K562 (cell line): Measurements from ENCODE around the gene TNIP1. TPM values are rescaled to one million over a fixed set of nuclear protein-coding genes. Genes with fewer than 3 reads are reported as not detected.

Experiments used
- CBFB ChIP-seq: sonication (generic); formaldehyde crosslinking; IDR thresholded peaks from 2 replicates; pipeline ENCODE4 v1.4.0; 2020; ENCODE audit warnings: mild to moderate bottlenecking, missing genetic modification reagents
- CEBPZ ChIP-seq: fragments of 150-350 bp; IDR thresholded peaks from 2 replicates; pipeline ENCODE4 v1.6.1; 2014; ENCODE audit warnings: low read depth, mild to moderate bottlenecking, low read length, borderline replicate concordance
- HDAC2 ChIP-seq: fragments of 450-650 bp; IDR thresholded peaks from 2 replicates; pipeline ENCODE4 v1.6.1; 2016; ENCODE audit warnings: mild to moderate bottlenecking
- JUND ChIP-seq, 2 experiments: IDR thresholded peaks; 2 replicates in 1 of 2; 3 replicates in 1 of 2; pipeline ENCODE4 v1.6.1; 2011; ENCODE audit warnings: borderline replicate concordance in 2 of 2, low read depth in 2 of 2, low read length in 2 of 2, improper control_type of control experiment in 1 of 2, missing biosample characterization in 1 of 2, missing genetic modification characterization in 1 of 2, missing genetic modification reagents in 1 of 2
- KAT8 ChIP-seq: fragments of 450-650 bp; IDR thresholded peaks from 2 replicates; pipeline ENCODE4 v1.6.1; 2016; ENCODE audit warnings: low read depth, mild to moderate bottlenecking
- NFYB ChIP-seq: IDR thresholded peaks from 2 replicates; pipeline ENCODE4 v1.6.1; 2011; ENCODE audit warnings: mild to moderate bottlenecking, moderate library complexity; ENCODE audit not compliant: insufficient read length; ENCODE audit errors: extremely low read depth
- POLR2A ChIP-seq: fragments of 450-650 bp; conservative IDR thresholded peaks from 2 replicates; pipeline ENCODE4 v1.6.1; 2016
- SOX6 ChIP-seq: fragments of 450-650 bp; IDR thresholded peaks from 2 replicates; pipeline ENCODE4 v1.6.1; 2014; ENCODE audit warnings: mild to moderate bottlenecking
- ZBTB17 ChIP-seq: fragments of 450-650 bp; formaldehyde crosslinking; IDR thresholded peaks from 2 replicates; pipeline ENCODE4 v1.4.0; 2020; ENCODE audit warnings: mild to moderate bottlenecking
- ZNF12 ChIP-seq: sonication (generic); formaldehyde crosslinking; IDR thresholded peaks from 2 replicates; pipeline ENCODE4 v1.4.0; 2020; ENCODE audit warnings: mild to moderate bottlenecking, missing genetic modification reagents
- ZNF263 ChIP-seq: sonication (generic); formaldehyde crosslinking; IDR thresholded peaks from 2 replicates; pipeline ENCODE4 v1.8.0; 2022; ENCODE audit warnings: mild to moderate bottlenecking, missing genetic modification reagents, borderline replicate concordance
- polyA plus RNA-seq, 8 experiments: library from polyadenylated mRNA; depleted of rRNA in 4 of 8; stranded (reverse) in 5 of 8; unstranded in 3 of 8; fragments of >200 nt; fragmentation: Nextera tagmentation in 2 of 8; fragmentation: Illumina TruSeq in 1 of 8; extraction: Ambion mirVana in 2 of 8; extraction: Trizol in 1 of 8; gene quantifications; 2 replicates each; pipeline versions ENCODE4 v1.2.1 to v1.2.3, GENCODE V29; 2011 to 2014; ENCODE audit warnings: inconsistent platforms in 1 of 8, missing spikeins in 1 of 8
- total RNA-seq, 7 experiments: library from RNA; depleted of rRNA in 6 of 7; stranded (reverse); fragments of >200 nt in 6 of 7; fragmentation: Illumina TruSeq in 2 of 7; extraction: Trizol in 2 of 7; gene quantifications; 2 replicates each; pipeline versions ENCODE4 v1.2.1 to v1.2.3, GENCODE V29; 2011 to 2021; ENCODE audit warnings: low replicate concordance in 1 of 7
- TF ChIP-seq, protein P1 (sequence below), 2 experiments: IDR thresholded peaks; 2 replicates each; pipeline ENCODE4 v1.6.1; 2012; ENCODE audit warnings: improper control_type of control experiment in 2 of 2, low read depth in 2 of 2, low read length in 2 of 2, borderline replicate concordance in 1 of 2
- TF ChIP-seq, protein P2 (sequence below): fragments of 450-650 bp; IDR thresholded peaks from 2 replicates; pipeline ENCODE4 v1.6.1; 2016; ENCODE audit warnings: mild to moderate bottlenecking
- TF ChIP-seq, protein P3 (sequence below): fragments of 450-650 bp; IDR thresholded peaks from 2 replicates; pipeline ENCODE4 v1.6.1; 2018; ENCODE audit not compliant: partially characterized antibody

The TNIP1 gene
- total and polyA plus RNA-seq, 9 of the 15 experiments (the other 6 are each of a cell fraction or from before 2014, with no cell fraction given): 0.46 to 41.0 (median 24.6) TPM

GRCh38 chr5:151080613-151081430 lies at the start of gene TNIP1 (continued):
- peak; percentile 32; the same call in 1 of the 2 replicates for TF ChIP-seq JUND (IDR thresholded peaks at IDR 0.05; ENCODE audit: borderline replicate concordance, low read depth, low read length)
- no peak; the same call in 2 of the 3 replicates for TF ChIP-seq JUND (tag; IDR thresholded peaks at IDR 0.05; ENCODE audit: borderline replicate concordance, low read depth, low read length)
- 0 out of 2 replicates have a peak, but pooled peaks have one; percentile 20 for TF ChIP-seq ZNF12 (CRISPR knock-in tag)
- TF ChIP-seq ZBTB17: 0 out of 2 replicates have a peak, but pooled peaks have one; percentile 13
- TF ChIP-seq, protein P1, sequence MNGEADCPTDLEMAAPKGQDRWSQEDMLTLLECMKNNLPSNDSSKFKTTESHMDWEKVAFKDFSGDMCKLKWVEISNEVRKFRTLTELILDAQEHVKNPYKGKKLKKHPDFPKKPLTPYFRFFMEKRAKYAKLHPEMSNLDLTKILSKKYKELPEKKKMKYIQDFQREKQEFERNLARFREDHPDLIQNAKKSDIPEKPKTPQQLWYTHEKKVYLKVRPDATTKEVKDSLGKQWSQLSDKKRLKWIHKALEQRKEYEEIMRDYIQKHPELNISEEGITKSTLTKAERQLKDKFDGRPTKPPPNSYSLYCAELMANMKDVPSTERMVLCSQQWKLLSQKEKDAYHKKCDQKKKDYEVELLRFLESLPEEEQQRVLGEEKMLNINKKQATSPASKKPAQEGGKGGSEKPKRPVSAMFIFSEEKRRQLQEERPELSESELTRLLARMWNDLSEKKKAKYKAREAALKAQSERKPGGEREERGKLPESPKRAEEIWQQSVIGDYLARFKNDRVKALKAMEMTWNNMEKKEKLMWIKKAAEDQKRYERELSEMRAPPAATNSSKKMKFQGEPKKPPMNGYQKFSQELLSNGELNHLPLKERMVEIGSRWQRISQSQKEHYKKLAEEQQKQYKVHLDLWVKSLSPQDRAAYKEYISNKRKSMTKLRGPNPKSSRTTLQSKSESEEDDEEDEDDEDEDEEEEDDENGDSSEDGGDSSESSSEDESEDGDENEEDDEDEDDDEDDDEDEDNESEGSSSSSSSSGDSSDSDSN (IDR thresholded peaks at IDR 0.05; ENCODE audit: borderline replicate concordance in 1 of 2, low read depth in 2 of 2, low read length in 2 of 2): peak; percentile 95
- peak; percentile 57; the same call in 1 of the 2 replicates for TF ChIP-seq SOX6
- peak; percentile 82 for TF ChIP-seq POLR2A
- TF ChIP-seq KAT8: no peak
- TF ChIP-seq CBFB: 0 out of 2 replicates have a peak, but pooled peaks have one; percentile 75
- peak; percentile 76 for TF ChIP-seq NFYB
- no peak for TF ChIP-seq CEBPZ
- 0 out of 2 replicates have a peak, but pooled peaks have one; percentile 37 for TF ChIP-seq HDAC2
- TF ChIP-seq, protein P2, sequence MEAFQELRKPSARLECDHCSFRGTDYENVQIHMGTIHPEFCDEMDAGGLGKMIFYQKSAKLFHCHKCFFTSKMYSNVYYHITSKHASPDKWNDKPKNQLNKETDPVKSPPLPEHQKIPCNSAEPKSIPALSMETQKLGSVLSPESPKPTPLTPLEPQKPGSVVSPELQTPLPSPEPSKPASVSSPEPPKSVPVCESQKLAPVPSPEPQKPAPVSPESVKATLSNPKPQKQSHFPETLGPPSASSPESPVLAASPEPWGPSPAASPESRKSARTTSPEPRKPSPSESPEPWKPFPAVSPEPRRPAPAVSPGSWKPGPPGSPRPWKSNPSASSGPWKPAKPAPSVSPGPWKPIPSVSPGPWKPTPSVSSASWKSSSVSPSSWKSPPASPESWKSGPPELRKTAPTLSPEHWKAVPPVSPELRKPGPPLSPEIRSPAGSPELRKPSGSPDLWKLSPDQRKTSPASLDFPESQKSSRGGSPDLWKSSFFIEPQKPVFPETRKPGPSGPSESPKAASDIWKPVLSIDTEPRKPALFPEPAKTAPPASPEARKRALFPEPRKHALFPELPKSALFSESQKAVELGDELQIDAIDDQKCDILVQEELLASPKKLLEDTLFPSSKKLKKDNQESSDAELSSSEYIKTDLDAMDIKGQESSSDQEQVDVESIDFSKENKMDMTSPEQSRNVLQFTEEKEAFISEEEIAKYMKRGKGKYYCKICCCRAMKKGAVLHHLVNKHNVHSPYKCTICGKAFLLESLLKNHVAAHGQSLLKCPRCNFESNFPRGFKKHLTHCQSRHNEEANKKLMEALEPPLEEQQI: no peak
- TF ChIP-seq, protein P3, sequence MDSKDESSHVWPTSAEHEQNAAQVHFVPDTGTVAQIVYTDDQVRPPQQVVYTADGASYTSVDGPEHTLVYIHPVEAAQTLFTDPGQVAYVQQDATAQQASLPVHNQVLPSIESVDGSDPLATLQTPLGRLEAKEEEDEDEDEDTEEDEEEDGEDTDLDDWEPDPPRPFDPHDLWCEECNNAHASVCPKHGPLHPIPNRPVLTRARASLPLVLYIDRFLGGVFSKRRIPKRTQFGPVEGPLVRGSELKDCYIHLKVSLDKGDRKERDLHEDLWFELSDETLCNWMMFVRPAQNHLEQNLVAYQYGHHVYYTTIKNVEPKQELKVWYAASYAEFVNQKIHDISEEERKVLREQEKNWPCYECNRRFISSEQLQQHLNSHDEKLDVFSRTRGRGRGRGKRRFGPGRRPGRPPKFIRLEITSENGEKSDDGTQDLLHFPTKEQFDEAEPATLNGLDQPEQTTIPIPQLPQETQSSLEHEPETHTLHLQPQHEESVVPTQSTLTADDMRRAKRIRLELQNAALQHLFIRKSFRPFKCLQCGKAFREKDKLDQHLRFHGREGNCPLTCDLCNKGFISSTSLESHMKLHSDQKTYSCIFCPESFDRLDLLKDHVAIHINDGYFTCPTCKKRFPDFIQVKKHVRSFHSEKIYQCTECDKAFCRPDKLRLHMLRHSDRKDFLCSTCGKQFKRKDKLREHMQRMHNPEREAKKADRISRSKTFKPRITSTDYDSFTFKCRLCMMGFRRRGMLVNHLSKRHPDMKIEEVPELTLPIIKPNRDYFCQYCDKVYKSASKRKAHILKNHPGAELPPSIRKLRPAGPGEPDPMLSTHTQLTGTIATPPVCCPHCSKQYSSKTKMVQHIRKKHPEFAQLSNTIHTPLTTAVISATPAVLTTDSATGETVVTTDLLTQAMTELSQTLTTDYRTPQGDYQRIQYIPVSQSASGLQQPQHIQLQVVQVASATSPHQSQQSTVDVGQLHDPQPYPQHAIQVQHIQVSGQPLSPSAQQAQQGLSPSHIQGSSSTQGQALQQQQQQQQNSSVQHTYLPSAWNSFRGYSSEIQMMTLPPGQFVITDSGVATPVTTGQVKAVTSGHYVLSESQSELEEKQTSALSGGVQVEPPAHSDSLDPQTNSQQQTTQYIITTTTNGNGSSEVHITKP: peak; percentile 35
- TF ChIP-seq ZNF263 (CRISPR knock-in tag): peak; percentile 13; the same call in 1 of the 2 replicates
